BJ (cell line): ENCODE data around the gene EPHA4. TPM values are rescaled to one million over a fixed set of nuclear protein-coding genes. Genes with fewer than 3 reads are reported as not detected.

Experiments
- CTCF ChIA-PET: fragments of 350-600 bp; formaldehyde crosslinking; extraction: SDS; loops from one replicate; lab custom pipeline; 2021; ENCODE audit warnings: antibody characterized with exemption, inconsistent platforms; lab: Yijun Ruan, JAX
- POLR2A ChIA-PET: fragments of 300-600 bp; sonication (Branson Sonifier 250); formaldehyde crosslinking; extraction: SDS; loops from one replicate; lab custom pipeline; 2021; ENCODE audit warnings: antibody characterized with exemption; lab: Charles Lee
- DNase-seq: peaks from one replicate; pipeline ENCODE4 v3.0.0-alpha.2; 2011; ENCODE audit warnings: low read depth
- H3K27me3 ChIP-seq: 2 replicates; pipeline ENCODE4 v1.6.0; 2011; ENCODE audit warnings: low read length; ENCODE audit not compliant: control insufficient read depth, insufficient read depth
- H3K36me3 ChIP-seq: 2 replicates; pipeline ENCODE4 v1.5.1; 2011; ENCODE audit warnings: low read length; ENCODE audit not compliant: control insufficient read depth, insufficient read depth
- H3K4me3 ChIP-seq: 2 replicates; pipeline ENCODE4 v1.5.1; 2011; ENCODE audit warnings: low read depth, mild to moderate bottlenecking, control low read depth, low read length
- CTCF ChIP-seq: IDR thresholded peaks from 2 replicates; pipeline ENCODE4 v1.5.1; 2011; ENCODE audit warnings: low read depth, mild to moderate bottlenecking, control low read depth, inconsistent platforms, low read length, moderate library complexity; ENCODE audit not compliant: insufficient read depth
- polyA plus RNA-seq: library from polyadenylated mRNA; depleted of rRNA; stranded (reverse); fragments of >200 nt; gene quantifications from 2 replicates; pipeline ENCODE4 v1.2.3, GENCODE V29; 2011

EPHA4 gene
- polyA plus RNA-seq, 1 experiment = 63.2 TPM

DNA sequence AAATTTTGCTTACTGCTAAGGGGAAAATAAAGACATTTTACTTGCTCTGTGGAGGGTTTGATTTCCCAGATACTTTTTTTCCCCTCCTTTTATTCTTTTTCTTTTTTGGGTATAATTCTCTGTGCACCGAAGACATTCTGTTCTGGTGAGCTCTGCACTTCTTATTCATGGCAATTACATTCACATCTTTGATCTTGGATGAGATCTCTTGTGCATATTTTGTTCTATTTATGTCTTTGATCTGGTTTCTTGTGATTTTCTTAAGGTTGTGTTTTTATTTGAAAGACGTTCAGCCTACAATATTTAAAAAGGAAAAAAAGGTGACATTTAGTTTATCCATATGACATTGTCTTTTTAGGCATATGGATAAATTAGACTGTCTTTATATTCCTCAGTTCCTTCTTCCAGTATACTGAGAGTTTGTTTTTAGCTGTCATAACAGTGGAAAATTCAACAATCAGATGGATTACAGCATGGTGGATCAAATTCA, 33.7 kb upstream of the EPHA4 start:
- CTCF ChIA-PET = no interaction called here
- POLR2A ChIA-PET = no interaction called here
- no peak for TF ChIP-seq CTCF
- Histone ChIP-seq H3K27me3 (no peaks in the 10 kb centered on the region), H3K36me3 (no peaks in the 10 kb centered on the region), H3K4me3 (no peak overlapping the region)
- no peak for DNase-seq

- no peak for TF ChIP-seq CTCF
- no peak overlapping the region for H3K4me3 ChIP-seq
- DNase-seq = no peak
- CTCF ChIA-PET = no interaction called here
- H3K36me3 ChIP-seq = no peaks in the 10 kb centered on the region
- H3K27me3 ChIP-seq = no peaks in the 10 kb centered on the region
- POLR2A ChIA-PET = no interaction called here
Measured at GRCh38 chr2:221602938-221603337, 30.8 kb upstream of the EPHA4 start.

GRCh38 chr2:221601376-221601775, 29.3 kb upstream of the EPHA4 start:
- Histone ChIP-seq H3K27me3 (no peaks in the 10 kb centered on the region), H3K36me3 (no peaks in the 10 kb centered on the region), H3K4me3 (no peak overlapping the region)
- CTCF ChIA-PET = no interaction called here
- DNase-seq = no peak
- TF ChIP-seq CTCF = no peak
- POLR2A ChIA-PET = no interaction called here

DNA sequence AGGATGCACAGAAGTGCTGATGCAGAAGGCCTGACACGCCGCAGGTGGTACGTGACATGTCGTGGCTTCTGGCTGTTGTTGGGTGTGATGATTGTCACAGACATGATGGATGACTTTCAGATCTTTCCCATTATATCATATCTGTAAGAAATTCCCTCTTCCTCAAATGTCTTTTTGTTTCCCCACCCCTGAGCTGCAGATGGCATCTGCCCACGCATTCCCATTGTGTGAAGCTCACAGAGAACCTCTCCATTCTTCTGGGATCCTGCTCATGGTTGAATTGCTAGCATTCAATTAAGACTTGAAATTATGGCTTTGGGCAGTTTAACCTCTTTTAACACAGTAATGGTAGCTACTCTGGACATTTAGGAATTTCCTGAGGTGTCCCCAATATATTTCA, 28.3 kb upstream of the EPHA4 start:
- ChIA-PET CTCF (interaction anchor here (0.7 to 1.4 kb wide), 2 partner anchors 17 to 1067 kb away, joined by 3 read pairs; no protein-coding TSS in a partner anchor), POLR2A (no interaction called here)
- H3K4me3 ChIP-seq = no peak overlapping the region
- TF ChIP-seq CTCF = no peak
- H3K27me3 ChIP-seq = no peaks in the 10 kb centered on the region
- H3K36me3 ChIP-seq = no peaks in the 10 kb centered on the region
- DNase-seq = no peak

DNA sequence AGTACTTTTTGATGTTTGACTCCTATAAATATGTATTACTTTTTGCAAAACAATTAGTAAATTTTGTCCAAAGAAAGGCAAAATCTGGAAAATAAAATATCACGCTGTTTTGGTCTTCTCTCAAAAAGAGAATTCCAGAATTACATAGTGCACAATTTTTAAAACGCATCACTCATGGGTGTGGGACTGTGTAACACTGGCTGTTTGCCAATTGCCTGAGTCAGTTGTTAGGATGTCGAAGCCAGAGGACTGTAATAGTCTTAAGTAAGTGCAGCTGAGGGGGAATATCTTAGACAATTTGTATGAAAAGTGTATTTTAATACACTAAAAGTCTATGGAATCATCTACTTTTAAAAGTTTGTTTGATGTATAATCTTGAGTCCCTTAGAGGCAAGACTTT, 24.1 kb upstream of the EPHA4 start:
- POLR2A ChIA-PET = no interaction called here
- no peak for DNase-seq
- CTCF ChIA-PET = no interaction called here
- Histone ChIP-seq H3K27me3 (no peaks in the 10 kb centered on the region), H3K36me3 (no peaks in the 10 kb centered on the region), H3K4me3 (no peak overlapping the region)
- no peak for TF ChIP-seq CTCF
